GM19351 (cell line): Measurements from ENCODE around the gene TCAP.
"Not testable (repeated sequence)": the region's sequence is repeated elsewhere in the genome, so short reads cannot be mapped to it uniquely, and the experiment has no call there.

ENCODE experiments used
- ATAC-seq: cut with Tn5 transposase; IDR thresholded peaks from one replicate; pipeline ENCODE4 v1.9.1; 2021; ENCODE audit warnings: mild to moderate bottlenecking, moderate library complexity; ENCODE audit not compliant: unreplicated experiment

Gene TCAP

GRCh38 chr17:39702901-39703893, 38.0 kb downstream of the TCAP start:
- ATAC-seq: no peak

GRCh38 chr17:39703913-39704312, 38.8 kb downstream of the TCAP start:
- ATAC-seq: no peak

- no peak for ATAC-seq
Observed at GRCh38 chr17:39704821-39705551, 39.8 kb downstream of the TCAP start.

GRCh38 chr17:39705786-39706348, 40.7 kb downstream of the TCAP start:
- no peak for ATAC-seq

GRCh38 chr17:39706383-39706782, 41.2 kb downstream of the TCAP start:
- ATAC-seq: no peak

GRCh38 chr17:39706921-39707337, 41.8 kb downstream of the TCAP start:
- no peak for ATAC-seq

- no peak for ATAC-seq
Observed at GRCh38 chr17:39709319-39709997, 44.3 kb downstream of the TCAP start.

GRCh38 chr17:39709998-39710964, 45.1 kb downstream of the TCAP start:
- ATAC-seq: no peak

- ATAC-seq: not testable (repeated sequence)
Observed at GRCh38 chr17:39711071-39711470, 45.9 kb downstream of the TCAP start.

GRCh38 chr17:39711851-39712250, 46.7 kb downstream of the TCAP start:
- ATAC-seq: no peak

- ATAC-seq: no peak
Observed at GRCh38 chr17:39714234-39714633, 49.1 kb downstream of the TCAP start.

- ATAC-seq: no peak
Observed at GRCh38 chr17:39715375-39716072, 50.4 kb downstream of the TCAP start.
